A673 (cell line): ENCODE measurements around the gene ZNF555. TPM values are rescaled to one million over a fixed set of nuclear protein-coding genes. Genes with fewer than 3 reads are reported as not detected.

Experiments
- BruUV-seq: library from RNA; stranded (reverse); fragments of 400-500 nt; replicated peaks from 2 replicates; lab custom pipeline; 2021; lab: Mats Ljungman, UMichigan
- CTCF ChIA-PET: fragments of 300-600 bp; sonication (Branson Sonifier 250); formaldehyde crosslinking; loops from one replicate; lab custom pipeline; 2022; ENCODE audit warnings: antibody characterized with exemption; lab: Charles Lee
- POLR2A ChIA-PET: fragments of 300-600 bp; sonication (Branson Sonifier 250); formaldehyde crosslinking; loops from one replicate; lab custom pipeline; 2022; ENCODE audit warnings: antibody characterized with exemption; ENCODE audit not compliant: low non-redundant PET; lab: Charles Lee
- DNase-seq: peaks from one replicate; pipeline ENCODE4 v3.0.0-alpha.2; 2015; ENCODE audit warnings: low spot score
- H3K27ac ChIP-seq: fragments of 200-600 bp; sonication (generic); 2 replicates; pipeline ENCODE4 v1.5.1; 2016; ENCODE audit warnings: mixed run types, low read depth, mild to moderate bottlenecking, mixed read lengths, antibody characterized with exemption, low read length; ENCODE audit not compliant: poor library complexity, severe bottlenecking
- H3K27me3 ChIP-seq: fragments of 200-600 bp; sonication (generic); replicated peaks from 2 replicates; pipeline ENCODE4 v1.6.1; 2017; ENCODE audit warnings: mixed run types, low read depth, mild to moderate bottlenecking, mixed read lengths, antibody characterized with exemption, low read length; ENCODE audit not compliant: insufficient read depth, poor library complexity
- H3K36me3 ChIP-seq: fragments of 200-600 bp; sonication (generic); 2 replicates; pipeline ENCODE4 v1.6.1; 2016; ENCODE audit warnings: mixed run types, mild to moderate bottlenecking, mixed read lengths, antibody characterized with exemption, low read length; ENCODE audit not compliant: insufficient read depth, poor library complexity, severe bottlenecking
- H3K4me1 ChIP-seq: fragments of 200-600 bp; sonication (generic); 2 replicates; pipeline ENCODE4 v1.6.1; 2017; ENCODE audit warnings: mixed run types, mild to moderate bottlenecking, mixed read lengths, antibody characterized with exemption, low read length; ENCODE audit not compliant: insufficient read depth, poor library complexity, severe bottlenecking
- H3K4me3 ChIP-seq: fragments of 200-600 bp; sonication (generic); 2 replicates; pipeline ENCODE4 v1.5.1; 2016; ENCODE audit warnings: low read depth, mixed run types, mild to moderate bottlenecking, mixed read lengths, low read length; ENCODE audit not compliant: poor library complexity, severe bottlenecking
- H3K9me3 ChIP-seq: fragments of 200-600 bp; sonication (generic); 2 replicates; pipeline ENCODE4 v1.6.1; 2016; ENCODE audit warnings: mixed run types, low read depth, mild to moderate bottlenecking, mixed read lengths, antibody characterized with exemption, low read length; ENCODE audit not compliant: poor library complexity, severe bottlenecking
- EZH2 ChIP-seq: fragments of 200-600 bp; sonication (generic); IDR thresholded peaks from 2 replicates; pipeline ENCODE4 v1.6.1; 2017; ENCODE audit warnings: borderline replicate concordance, low read depth, mild to moderate bottlenecking, mixed read lengths, antibody characterized with exemption, low read length; ENCODE audit not compliant: poor library complexity, severe bottlenecking
- intact Hi-C: fragments of 100-400 bp; cut with micrococcal nuclease; formaldehyde crosslinking; loops from one replicate; pipeline ENCODE4 v1.10.0; 2022; ENCODE audit not compliant: unreplicated experiment
- total RNA-seq: library from RNA; stranded (reverse); gene quantifications from 2 replicates; pipeline ENCODE4 v1.2.3, GENCODE V29; 2021
- TF ChIP-seq, protein P1 (sequence below): fragments of 300-800, 200-600 bp; sonication (generic); conservative IDR thresholded peaks from 2 replicates; pipeline ENCODE4 v1.5.1; 2017; ENCODE audit warnings: low read depth, mild to moderate bottlenecking, antibody characterized with exemption, low read length, moderate library complexity, mixed read lengths

Gene ZNF555
- total RNA-seq, 1 experiment from 2014 or later: 4.8 TPM

DNA sequence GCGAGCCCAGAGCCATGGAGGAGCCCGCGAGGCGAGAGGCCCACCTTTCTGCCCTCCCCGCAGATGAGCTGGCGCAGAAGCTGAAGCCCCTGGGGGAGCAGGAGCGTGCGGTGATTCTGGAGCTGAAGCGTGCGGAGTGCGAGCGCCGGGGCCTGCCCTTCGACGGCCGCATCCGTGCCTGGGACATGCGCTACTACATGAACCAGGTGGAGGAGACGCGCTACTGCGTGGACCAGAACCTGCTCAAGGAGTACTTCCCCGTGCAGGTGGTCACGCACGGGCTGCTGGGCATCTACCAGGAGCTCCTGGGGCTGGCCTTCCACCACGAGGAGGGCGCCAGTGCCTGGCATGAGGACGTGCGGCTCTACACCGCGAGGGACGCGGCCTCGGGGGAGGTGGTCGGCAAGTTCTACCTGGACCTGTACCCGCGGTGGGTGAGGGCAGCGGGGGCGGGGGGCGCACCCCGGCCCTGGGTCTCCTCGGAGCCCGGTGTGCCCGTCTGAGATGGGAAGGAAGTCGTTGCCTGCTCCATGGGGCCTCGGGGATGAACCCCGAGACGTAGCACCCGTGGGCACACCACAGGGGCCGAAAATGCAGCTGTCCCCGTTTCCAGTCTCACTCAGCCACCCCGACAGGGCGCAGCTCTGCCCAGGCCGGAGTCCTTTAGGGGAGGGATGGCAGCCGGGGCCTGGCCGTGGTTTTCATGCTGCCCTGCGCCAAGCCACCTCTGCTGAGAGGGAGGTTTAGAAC is 33.7 kb upstream of the ZNF555 start:
- Histone ChIP-seq H3K9me3 (no peaks in the 10 kb centered on the region), H3K36me3 (peaks cover 43% of the 10 kb centered on the region), H3K4me1 (peaks cover 5% of the 10 kb centered on the region), H3K27ac (no peak overlapping the region), H3K4me3 (no peak overlapping the region), H3K27me3 (no peaks in the 10 kb centered on the region)
- ChIA-PET CTCF (no interaction called here), POLR2A (interaction anchor here (0.6 kb wide), 1 partner anchor 114 kb away, joined by 3 read pairs; no protein-coding TSS in a partner anchor)
- intact Hi-C loops: no loop called here
- TF ChIP-seq EZH2: no peak
- TF ChIP-seq, protein P1, sequence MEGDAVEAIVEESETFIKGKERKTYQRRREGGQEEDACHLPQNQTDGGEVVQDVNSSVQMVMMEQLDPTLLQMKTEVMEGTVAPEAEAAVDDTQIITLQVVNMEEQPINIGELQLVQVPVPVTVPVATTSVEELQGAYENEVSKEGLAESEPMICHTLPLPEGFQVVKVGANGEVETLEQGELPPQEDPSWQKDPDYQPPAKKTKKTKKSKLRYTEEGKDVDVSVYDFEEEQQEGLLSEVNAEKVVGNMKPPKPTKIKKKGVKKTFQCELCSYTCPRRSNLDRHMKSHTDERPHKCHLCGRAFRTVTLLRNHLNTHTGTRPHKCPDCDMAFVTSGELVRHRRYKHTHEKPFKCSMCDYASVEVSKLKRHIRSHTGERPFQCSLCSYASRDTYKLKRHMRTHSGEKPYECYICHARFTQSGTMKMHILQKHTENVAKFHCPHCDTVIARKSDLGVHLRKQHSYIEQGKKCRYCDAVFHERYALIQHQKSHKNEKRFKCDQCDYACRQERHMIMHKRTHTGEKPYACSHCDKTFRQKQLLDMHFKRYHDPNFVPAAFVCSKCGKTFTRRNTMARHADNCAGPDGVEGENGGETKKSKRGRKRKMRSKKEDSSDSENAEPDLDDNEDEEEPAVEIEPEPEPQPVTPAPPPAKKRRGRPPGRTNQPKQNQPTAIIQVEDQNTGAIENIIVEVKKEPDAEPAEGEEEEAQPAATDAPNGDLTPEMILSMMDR: no peak
- DNase-seq: no peak
- TSS peak; percentile 39 for BruUV-seq

DNA sequence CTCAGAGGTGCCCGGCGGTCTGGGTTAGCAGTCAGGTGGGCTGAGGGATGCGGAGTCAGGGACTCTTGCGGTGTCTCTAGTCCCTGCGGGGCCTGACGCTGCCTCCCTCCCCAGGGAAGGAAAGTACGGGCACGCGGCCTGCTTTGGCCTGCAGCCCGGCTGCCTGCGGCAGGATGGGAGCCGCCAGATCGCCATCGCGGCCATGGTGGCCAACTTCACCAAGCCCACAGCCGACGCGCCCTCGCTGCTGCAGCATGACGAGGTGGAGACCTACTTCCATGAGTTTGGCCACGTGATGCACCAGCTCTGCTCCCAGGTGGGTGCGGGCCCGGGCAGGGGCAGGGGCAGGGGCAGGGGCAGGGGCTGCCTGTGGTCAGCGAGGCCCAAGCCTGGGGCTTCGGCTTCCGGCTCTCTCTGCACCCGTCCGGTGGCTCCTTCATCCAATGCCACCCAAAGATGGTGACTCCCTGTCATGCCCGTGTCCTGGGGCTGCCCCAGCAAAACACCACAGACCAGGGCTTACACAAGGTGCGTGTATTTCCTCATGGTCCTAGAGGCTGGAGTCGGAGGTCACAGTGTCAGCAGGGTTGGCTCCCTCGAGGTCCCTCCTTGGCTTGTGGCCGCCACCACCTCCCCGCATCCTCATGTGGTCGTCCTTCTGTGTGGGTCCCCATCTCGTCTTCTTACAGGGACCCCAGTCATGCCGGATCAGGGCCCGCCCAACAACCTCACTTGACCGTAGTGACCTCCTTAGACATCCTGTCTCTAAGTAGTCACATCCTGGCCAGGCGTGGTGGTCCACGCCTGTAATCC is 32.9 kb upstream of the ZNF555 start:
- no peak overlapping the region for H3K27ac ChIP-seq
- H3K4me1 ChIP-seq: peaks cover 5% of the 10 kb centered on the region
- no peak for DNase-seq
- H3K36me3 ChIP-seq: peaks cover 37% of the 10 kb centered on the region
- no TSS peak for BruUV-seq
- H3K4me3 ChIP-seq: no peak overlapping the region
- no peaks in the 10 kb centered on the region for H3K27me3 ChIP-seq
- no peak for TF ChIP-seq EZH2
- ChIA-PET POLR2A (interaction anchor here (0.6 kb wide), 1 partner anchor 115 kb away, joined by 3 read pairs; no protein-coding TSS in a partner anchor), CTCF (no interaction called here)
- H3K9me3 ChIP-seq: no peaks in the 10 kb centered on the region
- intact Hi-C loops: no loop called here

DNA sequence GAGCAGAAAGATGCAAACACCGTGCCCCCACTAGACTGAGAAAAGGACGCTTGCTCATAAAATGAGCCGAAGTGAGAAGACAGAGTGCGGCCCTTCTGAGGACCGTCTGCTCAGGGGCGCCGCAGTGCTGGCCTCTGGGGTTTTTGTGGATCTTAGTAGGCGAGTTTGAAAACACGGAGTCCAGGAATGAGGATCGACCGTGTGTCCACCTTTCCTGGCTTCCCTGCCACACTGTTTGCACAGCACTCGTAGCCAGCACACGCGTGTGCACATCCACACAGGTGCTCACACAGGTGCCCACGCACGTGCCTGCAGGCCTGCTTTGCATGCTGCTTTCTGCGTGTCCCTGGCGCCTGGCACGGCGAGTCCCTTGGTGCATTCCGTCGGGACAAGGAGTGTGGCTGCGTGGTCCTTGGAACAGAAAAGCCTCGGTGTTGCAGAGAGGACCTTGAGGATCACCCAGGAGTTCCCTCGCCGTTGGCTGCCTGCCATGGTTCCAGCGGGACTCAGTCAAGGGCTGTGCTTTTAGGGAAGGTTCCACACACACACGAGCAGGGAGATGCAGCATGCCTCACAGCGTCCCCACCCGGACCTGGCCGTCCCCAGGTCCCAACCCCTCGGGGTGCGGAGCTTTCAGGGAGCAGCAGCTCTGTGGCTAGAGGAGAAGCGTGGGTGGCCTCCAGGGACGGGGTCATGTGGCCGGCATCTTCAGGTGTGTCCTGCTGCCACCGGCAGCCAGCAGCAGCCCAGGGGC is 31.7 kb upstream of the ZNF555 start:
- CTCF ChIA-PET: no interaction called here
- Histone ChIP-seq H3K9me3 (no peaks in the 10 kb centered on the region), H3K27me3 (no peaks in the 10 kb centered on the region), H3K4me3 (no peak overlapping the region), H3K4me1 (no peaks in the 10 kb centered on the region), H3K36me3 (peaks cover 37% of the 10 kb centered on the region), H3K27ac (no peak overlapping the region)
- BruUV-seq: no TSS peak
- POLR2A ChIA-PET: no interaction called here
- TF ChIP-seq, protein P1: no peak
- intact Hi-C loops: no loop called here
- DNase-seq: no peak
